HG02840 (cell line): ENCODE measurements around the gene SPATA25.
A peak's percentile ranks its signal among the peaks of the same experiment; 100 is the strongest.
"Not testable (repeated sequence)": the region's sequence is repeated elsewhere in the genome, so short reads cannot be mapped to it uniquely, and the experiment has no call there.

Source experiments
- ATAC-seq: cut with Tn5 transposase; IDR thresholded peaks from one replicate; pipeline ENCODE4 v1.9.1; 2021; ENCODE audit warnings: mild to moderate bottlenecking, moderate library complexity, moderate number of reproducible peaks; ENCODE audit not compliant: unreplicated experiment, low FRiP score

Gene SPATA25

GRCh38 chr20:45896641-45897161 lies 9.3 kb upstream of the SPATA25 start:
- ATAC-seq: no peak

- ATAC-seq: no peak
These were observed 7.4 kb upstream of the SPATA25 start for GRCh38 chr20:45894797-45895196.

DNA sequence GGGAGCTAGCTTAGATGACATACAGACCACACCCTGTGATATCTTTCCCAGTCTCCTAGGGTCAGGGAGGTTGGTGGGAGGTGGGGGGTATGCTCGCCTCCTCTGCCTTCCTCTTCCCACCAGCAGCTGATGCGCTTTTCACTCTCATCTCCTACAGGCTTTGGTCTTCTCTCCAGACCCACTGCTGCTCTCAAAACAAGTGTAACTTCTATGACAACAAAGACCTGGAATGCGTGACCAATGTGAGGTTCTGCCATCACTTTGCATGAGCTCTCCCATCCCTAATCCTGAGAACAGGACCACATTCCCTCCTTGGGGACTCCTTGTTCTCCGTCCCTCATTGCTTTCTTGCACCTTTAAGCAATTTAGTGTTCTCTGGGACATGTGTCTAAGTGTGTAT lies 6.4 kb upstream of the SPATA25 start:
- ATAC-seq: no peak

GRCh38 chr20:45892828-45893500 lies 5.5 kb upstream of the SPATA25 start:
- no peak for ATAC-seq

DNA sequence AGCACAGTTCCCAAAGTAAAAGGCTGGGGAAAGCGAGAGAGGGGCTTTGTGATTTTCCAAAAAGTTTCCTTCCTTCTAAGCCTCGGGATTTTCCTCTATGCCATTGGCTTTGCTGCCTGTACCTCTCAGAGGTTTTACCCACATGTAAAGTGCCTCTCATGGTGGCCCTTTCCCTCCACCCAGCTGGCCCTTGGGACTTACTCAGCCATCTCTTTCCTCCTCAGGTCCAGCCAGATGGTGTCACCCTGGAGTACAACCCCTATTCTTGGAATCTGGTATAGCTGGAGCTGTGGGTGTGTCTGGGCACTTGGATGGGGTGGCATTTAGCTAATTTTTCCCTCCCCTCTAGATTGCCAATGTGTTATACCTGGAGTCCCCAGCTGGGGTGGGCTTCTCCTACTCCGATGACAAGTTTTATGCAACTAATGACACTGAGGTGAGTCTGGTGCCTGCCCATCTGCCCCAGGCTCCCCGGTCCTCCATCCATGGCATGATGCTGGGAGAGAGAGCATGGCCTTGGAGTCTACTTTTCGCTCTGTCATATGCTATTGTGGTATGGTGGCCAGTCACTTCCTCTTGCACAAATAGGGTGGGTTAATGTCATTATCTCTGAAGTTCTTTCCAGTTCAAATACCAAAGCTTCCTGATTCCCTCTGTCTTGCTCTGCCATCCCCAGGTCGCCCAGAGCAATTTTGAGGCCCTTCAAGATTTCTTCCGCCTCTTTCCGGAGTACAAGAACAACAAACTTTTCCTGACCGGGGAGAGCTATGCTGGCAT lies 4.8 kb upstream of the SPATA25 start:
- ATAC-seq: no peak

DNA sequence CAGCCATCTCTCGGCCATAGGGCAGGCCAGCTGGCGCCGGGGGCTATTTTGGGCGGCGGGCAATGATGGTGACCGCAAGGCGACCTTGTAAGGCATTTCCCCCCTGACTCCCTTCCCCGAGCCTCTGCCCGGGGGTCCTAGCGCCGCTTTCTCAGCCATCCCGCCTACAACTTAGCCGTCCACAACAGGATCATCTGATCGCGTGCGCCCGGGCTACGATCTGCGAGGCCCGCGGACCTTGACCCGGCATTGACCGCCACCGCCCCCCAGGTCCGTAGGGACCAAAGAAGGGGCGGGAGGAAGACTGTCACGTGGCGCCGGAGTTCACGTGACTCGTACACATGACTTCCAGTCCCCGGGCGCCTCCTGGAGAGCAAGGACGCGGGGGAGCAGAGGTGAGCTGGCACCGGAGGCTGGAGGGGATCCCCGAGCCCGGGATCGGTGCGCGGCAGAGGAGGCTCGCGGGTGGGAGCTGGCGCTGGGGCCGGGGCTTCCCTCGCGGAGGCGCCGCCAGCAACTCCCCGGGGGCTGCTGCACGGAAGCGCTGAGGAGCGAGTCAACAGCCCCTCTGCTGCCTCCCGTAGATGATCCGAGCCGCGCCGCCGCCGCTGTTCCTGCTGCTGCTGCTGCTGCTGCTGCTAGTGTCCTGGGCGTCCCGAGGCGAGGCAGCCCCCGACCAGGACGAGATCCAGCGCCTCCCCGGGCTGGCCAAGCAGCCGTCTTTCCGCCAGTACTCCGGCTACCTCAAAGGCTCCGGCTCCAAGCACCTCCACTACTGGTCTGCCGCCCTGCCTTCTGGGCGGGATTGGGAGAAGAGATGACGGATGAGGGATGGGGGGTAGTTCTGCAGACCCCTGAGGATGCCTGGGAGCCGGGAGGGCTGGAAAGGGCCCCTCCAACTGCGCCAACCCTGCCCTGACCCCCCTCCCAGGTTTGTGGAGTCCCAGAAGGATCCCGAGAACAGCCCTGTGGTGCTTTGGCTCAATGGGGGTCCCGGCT lies 3.9 kb upstream of the SPATA25 start, which contains the start of the genes CTSA and NEURL2:
Gene CTSA (plus strand): TSS at position 351 of the 999 bp plus-strand sequence. CDS start 234 bp downstream, at position 585.
Gene NEURL2 (minus strand): TSS at position 224 of the 999 bp plus-strand sequence. CDS start 217 bp downstream, at position 7.
- ATAC-seq: peak; percentile 79

- peak; percentile 13 for ATAC-seq
These were observed 2.9 kb upstream of the SPATA25 start for GRCh38 chr20:45890077-45890984.

DNA sequence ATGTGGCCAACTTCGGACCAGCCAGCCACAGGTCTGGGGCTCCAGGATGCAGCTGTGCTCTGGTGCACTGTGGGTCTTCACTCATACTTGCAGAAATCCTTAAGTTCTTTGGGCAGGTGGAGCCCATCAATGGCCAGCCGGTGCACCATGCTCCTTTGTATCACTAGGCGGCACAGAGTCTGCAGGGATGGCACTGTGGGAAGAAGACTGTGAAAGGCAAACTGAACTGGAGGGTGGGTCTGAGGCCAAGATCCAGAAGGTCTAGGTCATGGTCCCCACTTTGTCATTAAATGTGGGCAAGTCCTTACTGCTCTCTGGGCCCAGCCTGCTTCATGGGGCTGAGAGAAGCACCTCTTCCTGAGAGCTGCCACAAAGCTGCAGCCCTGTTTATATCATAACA lies 1.3 kb upstream of the SPATA25 start:
- no peak for ATAC-seq

DNA sequence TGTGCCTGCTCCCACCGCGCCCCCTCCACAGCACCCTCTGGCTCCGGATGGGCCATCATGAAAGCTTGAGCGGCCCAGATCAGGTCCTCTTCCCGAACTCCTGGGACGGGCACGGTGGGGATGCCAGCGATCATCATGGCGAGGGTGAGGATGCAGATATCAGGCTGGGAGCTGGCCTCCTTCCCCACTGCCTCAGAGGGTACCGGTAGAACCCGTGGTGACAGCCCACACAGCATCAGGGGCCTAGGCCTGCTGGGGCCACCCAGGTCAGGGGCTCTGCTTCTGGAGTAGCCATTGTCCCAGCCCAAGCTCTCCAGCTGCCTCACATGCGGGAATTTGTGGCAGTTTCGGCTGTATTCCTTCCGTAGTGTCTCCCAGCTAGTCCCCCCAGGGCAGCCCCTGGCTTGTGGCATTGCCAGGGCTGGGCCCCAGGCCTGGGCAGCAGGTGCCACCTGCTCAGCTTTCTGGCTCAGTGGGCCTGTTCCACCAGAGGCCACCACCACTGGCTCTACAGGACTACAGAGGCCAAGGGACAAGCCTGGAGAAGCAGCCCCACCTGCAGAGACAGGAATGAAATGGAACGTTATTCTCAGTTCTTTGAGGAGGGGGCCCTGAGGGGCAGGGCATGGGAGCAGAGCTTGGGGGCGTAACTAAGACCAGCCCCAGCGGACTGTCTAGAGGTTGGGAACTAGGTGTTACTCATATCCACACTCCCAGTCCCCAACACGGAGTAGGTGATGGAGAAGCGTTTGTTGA lies 654 bp downstream of the SPATA25 start:
- ATAC-seq: no peak

GRCh38 chr20:45883100-45883469 lies 4.3 kb downstream of the SPATA25 start:
- no peak for ATAC-seq

DNA sequence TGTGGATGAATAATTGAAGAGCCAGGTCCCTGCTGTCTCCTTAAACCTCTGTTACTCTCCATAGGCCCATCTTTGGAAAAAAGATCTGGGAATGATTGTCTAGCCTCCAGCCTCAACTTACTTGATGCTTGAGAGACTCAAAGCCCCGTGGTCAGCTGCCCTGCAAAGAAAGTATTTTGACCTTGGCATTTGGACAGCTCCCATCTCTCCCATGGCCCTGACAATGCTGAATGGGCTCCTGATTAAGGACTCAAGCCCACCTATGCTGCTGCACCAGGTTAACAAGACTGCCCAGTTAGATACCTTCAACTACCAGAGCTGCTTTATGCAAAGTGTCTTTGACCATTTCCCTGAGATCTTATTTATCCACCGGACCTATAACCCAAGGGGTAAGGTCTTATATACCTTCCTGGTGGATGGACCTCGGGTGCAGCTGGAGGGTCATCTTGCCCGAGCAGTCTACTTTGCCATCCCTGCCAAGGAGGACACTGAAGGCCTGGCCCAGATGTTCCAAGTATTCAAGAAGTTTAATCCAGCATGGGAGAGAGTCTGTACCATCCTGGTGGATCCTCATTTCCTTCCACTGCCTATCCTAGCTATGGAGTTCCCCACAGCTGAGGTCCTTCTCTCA lies 4.8 kb downstream of the SPATA25 start:
- no peak for ATAC-seq

- ATAC-seq: peak; percentile 98
These were observed 6.2 kb downstream of the SPATA25 start, which contains the start of gene ZSWIM1 for GRCh38 chr20:45880988-45881788. TSS of gene ZSWIM1 (plus strand) at chr20:45881227. CDS start at chr20:45882593, 1,366 bp downstream.

- no peak for ATAC-seq
These were observed 9.2 kb downstream of the SPATA25 start for GRCh38 chr20:45878076-45878761.

GRCh38 chr20:45874576-45874975 lies 12.8 kb downstream of the SPATA25 start:
- no peak for ATAC-seq

GRCh38 chr20:45874104-45874481 lies 13.3 kb downstream of the SPATA25 start:
- ATAC-seq: not testable (repeated sequence)

GRCh38 chr20:45873409-45874103 lies 13.9 kb downstream of the SPATA25 start:
- no peak for ATAC-seq
